CD4-positive, alpha-beta T cell treated with Interleukin-15 for 4 hours (primary cell): ENCODE results near the gene KIF3A.
"Not testable (repeated sequence)": the region's sequence is repeated elsewhere in the genome, so short reads cannot be mapped to it uniquely, and the experiment has no call there.

Source experiments
- DNase-seq: peaks from one replicate; pipeline ENCODE4 v3.0.0-alpha.2; 2020; ENCODE audit warnings: low spot score

KIF3A gene

GRCh38 chr5:132718544-132719312 lies 18.6 kb downstream of the KIF3A start:
- DNase-seq = no peak

GRCh38 chr5:132714456-132715307 lies 22.7 kb downstream of the KIF3A start:
- DNase-seq = peak; percentile 8

- DNase-seq = no peak
Measured at GRCh38 chr5:132708645-132709044, 28.7 kb downstream of the KIF3A start.

- no peak for DNase-seq
Measured at GRCh38 chr5:132704875-132705274, 32.5 kb downstream of the KIF3A start.

GRCh38 chr5:132695956-132696355 lies 41.4 kb downstream of the KIF3A start:
- DNase-seq = no peak

- DNase-seq = no peak
Measured at GRCh38 chr5:132692632-132692967, 44.7 kb downstream of the KIF3A start.

- not testable (repeated sequence) for DNase-seq
Measured at GRCh38 chr5:132691755-132692631, 45.4 kb downstream of the KIF3A start.

GRCh38 chr5:132690156-132690555 lies 47.2 kb downstream of the KIF3A start:
- no peak for DNase-seq

GRCh38 chr5:132689513-132689912 lies 47.8 kb downstream of the KIF3A start:
- no peak for DNase-seq

- DNase-seq = peak; percentile 43
Measured at GRCh38 chr5:132688536-132689339, 48.6 kb downstream of the KIF3A start.

- peak; percentile 43 for DNase-seq
Measured at GRCh38 chr5:132687995-132688394, 49.4 kb downstream of the KIF3A start.

GRCh38 chr5:132686193-132686592 lies 51.2 kb downstream of the KIF3A start:
- DNase-seq = no peak

GRCh38 chr5:132684922-132685720 lies 52.2 kb downstream of the KIF3A start:
- no peak for DNase-seq

- DNase-seq = no peak
Measured at GRCh38 chr5:132684491-132684890, 52.9 kb downstream of the KIF3A start.

GRCh38 chr5:132681983-132682382 lies 55.4 kb downstream of the KIF3A start:
- DNase-seq = no peak

GRCh38 chr5:132681476-132681831 lies 55.9 kb downstream of the KIF3A start:
- no peak for DNase-seq

GRCh38 chr5:132680780-132681475 lies 56.4 kb downstream of the KIF3A start:
- no peak for DNase-seq

- no peak for DNase-seq
Measured at GRCh38 chr5:132679717-132680380, 57.5 kb downstream of the KIF3A start.

- DNase-seq = no peak
Measured at GRCh38 chr5:132679166-132679565, 58.2 kb downstream of the KIF3A start.

GRCh38 chr5:132678735-132679134 lies 58.6 kb downstream of the KIF3A start:
- no peak for DNase-seq
